ENCODE data around the gene RAB31.
"Not testable (repeated sequence)": the region's sequence is repeated elsewhere in the genome, so short reads cannot be mapped to it uniquely, and the experiment has no call there.

The RAB31 gene

GRCh38 chr18:9708057-9708433 is at the start of gene RAB31:
Gene RAB31 (plus strand): TSS chr18:9708301. CDS start chr18:9708406, 105 bp downstream.
- DNase-seq: peak in 52 of 56 donors; percentile 10 to 85 (median 58)

DNA sequence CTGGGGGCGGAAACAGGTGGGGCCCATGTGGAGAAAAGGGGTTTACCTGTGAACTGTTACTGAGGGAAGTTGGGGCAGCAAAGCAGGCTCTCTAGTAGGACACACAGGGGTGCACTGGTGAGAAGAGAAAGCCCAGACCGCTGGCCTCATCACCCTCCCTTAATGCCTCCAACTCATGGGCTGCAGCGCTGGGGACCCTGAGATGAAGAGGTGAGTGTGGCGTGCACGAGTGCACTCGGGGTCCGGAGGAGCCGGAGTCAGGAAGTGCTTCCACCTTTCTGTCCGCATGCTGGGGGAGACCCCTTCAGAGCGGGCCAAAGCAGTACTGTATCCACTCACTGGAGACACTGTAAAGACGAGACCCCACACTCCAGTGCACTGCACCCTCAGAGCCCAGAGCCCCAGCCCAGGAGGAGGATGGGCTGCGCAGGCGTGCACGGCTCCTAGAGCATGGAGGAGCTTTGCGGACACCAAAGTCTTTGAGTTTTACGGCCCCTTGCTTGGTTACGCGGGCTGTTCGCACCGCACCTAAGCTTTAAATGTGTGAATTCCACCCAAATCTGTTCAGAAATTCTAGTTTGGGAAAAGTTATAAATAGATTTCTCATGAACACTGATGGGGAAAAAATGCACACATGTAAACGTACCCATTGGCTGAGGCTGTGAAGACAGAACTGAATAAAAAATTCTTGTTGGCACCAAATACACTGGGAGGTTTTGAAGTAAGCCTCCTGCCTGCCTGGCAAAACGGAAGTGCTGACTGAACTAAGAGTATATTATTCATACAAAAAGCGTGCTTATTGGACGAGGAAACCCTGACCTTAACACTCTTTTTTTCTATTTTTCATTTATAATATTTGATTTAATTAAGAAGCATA is 48.4 kb upstream of the RAB31 start:
- no peak for DNase-seq

DNA sequence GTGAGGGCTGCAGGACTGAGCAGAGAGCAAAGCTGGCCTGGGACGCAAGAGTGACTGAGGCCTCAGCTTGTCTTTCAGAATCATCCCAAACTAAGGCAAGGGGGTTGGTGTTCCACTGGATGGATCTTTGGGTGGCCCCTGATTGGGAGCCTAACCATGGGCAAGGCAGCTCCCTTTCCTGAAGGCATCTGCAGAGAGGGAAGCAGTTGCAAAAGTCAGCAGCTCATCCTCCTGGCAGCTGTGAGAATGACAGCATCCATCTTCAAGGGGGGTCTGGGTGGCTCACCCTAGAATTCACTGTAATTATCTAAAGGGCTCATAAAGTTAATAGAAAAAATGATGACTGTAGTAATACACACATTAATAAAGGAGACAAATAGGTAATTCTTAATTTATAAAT is 46.5 kb upstream of the RAB31 start:
- no peak for DNase-seq

DNA sequence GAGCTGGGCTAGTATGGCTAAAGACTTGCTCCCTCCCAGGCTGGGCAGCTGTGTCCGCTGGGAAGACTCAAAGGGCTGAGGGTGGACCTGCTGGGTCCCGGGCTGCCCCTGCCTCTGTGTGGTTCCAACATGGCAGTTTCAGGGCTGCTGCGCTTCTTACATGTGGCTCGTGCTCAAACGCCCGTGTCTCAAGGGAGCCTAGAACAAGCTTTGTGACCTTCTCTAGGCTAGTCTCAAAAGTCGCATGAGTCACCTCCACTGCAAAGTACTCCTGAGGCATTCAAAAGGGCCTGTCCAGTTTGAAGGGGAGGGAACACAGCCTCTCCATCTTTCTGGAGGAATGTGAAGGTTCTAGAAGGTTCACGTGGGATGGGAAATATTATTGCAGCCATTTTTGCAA is 44.7 kb upstream of the RAB31 start:
- DNase-seq: no peak

DNA sequence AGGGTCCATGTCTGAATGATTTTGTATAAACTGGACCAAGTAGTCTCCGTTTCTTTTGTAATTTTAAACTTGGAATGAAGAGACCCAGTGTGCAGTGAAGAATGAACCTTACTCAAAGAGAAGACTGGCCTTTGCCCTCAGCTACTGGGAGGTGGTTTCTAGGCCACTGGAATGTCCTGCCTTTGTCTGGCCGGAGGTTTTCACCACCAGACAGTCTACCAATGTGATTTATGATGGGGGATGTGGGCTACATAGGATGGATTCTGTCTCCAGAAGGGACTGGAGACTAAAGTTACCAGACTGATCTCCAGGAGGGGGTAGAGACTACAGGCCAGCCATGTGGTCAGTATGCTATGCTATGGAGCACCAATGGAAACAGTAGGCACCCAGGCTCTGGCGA is 42.8 kb upstream of the RAB31 start:
- no peak for DNase-seq

GRCh38 chr18:9666548-9666947 is 41.6 kb upstream of the RAB31 start:
- no peak for DNase-seq

GRCh38 chr18:9669016-9669415 is 39.1 kb upstream of the RAB31 start:
- no peak for DNase-seq

DNA sequence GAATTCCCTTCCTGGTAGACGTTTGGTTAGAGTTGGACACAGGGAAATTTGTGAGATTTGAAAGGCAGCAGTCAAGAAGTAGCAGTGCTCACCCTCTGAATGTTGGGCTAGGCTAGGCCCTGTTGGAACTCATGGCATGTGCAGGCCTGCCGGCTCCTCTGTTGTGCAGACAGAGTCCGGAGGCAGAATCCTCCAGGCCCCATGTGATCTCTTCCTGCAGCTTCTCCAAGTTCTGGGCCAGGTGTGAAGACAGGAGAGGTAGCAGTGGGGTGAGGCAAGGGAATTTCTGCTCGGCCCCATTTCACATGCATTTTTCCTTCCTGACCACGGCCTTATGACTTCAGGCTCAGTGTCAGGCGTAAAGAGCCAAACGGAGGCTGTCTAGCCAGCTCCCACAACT is 36.9 kb upstream of the RAB31 start:
- DNase-seq: no peak

DNA sequence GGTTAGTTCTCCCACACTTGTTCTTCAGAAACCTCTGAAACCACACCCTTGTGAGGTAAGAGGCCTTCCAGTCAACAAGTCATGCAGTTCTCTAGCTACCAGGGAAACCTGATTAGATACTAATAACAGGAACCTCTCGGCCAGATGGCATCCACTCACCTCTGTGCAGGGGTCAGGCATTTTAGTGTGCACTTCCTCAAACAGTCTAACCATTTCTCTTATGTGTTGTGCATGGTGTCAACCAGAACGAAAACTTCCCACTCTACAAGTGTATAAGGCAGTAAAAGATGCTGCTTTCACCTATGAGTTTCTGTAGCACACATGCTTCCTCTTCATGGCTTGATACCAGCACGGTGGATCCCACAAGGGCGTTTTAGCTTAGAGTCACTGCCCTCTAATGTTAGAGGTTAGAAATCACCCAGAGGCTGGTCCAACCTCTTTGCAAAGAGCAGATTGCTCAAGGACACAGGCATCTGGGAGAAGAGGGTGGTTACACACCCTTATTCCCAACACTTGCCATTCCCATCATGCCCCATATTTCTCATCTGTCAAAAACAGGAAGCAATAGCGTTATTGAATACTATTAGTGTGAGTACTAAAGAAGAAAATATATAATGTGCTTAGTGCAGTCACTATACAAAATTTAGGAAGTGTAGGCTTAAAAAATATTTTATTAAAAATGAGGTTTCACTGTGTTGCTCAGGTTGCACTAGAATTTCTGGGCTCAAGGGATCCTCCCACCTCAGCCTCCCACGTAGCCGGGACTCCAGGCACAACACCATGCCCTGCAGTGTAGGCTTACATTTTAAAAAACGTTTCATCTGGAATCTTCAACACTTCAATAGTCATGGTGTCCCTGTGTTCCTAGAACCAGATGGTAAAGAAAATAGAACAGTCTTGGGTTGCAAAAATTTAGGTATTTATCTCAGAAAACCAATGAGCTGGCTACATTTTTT is 34.5 kb upstream of the RAB31 start:
- no peak for DNase-seq

DNA sequence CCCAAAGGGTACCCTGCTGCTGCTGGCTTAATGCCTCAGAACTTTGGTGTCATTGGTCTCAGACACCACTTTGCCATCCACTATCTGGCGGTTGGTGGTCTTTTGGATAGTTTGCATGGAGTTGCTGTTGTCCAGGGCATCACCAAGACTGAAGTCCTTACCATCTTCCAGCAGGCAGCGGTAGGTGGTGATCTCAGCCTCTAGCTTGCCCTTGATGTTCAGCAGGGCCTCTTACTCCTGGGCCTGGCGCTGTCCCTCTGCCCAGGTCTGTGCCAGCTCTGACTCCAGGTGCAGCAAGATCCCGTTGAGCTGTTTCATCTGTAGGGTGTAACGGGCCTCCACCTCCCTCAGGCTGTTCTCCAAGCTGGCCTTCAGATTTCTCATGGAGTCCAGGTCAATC is 29.9 kb upstream of the RAB31 start:
- not testable (repeated sequence) for DNase-seq

DNA sequence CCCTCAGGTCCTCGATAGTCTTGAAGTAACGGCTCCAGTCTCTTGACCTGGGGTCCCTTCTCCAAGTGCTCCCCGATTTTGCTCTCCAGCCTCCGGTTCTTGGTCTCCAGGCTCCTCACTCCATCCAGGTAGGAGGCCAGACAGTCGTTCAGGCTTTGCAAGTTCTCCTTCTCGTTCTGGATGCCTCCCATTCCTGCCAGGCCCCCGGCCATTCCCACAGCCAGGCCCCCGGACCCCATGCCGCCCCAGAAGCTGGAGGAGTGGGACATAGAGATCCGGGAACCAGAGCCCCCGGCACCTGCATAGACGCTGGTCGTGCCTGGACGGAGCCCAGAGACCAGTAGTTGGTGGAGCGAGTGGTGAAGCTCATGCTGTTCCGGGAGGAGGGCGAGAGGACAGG is 29.0 kb upstream of the RAB31 start:
- no peak for DNase-seq

GRCh38 chr18:9681217-9681616 is 26.9 kb upstream of the RAB31 start:
- no peak for DNase-seq

- no peak for DNase-seq
Observed at GRCh38 chr18:9682572-9682971, 25.5 kb upstream of the RAB31 start.

- DNase-seq: peak in 15 of 56 donors; percentile 6 to 41 (median 16)
Observed at GRCh38 chr18:9683418-9684396, 24.4 kb upstream of the RAB31 start.

GRCh38 chr18:9684881-9685614 is 23.1 kb upstream of the RAB31 start:
- peak in 1 of 56 donors; percentile 18 for DNase-seq

DNA sequence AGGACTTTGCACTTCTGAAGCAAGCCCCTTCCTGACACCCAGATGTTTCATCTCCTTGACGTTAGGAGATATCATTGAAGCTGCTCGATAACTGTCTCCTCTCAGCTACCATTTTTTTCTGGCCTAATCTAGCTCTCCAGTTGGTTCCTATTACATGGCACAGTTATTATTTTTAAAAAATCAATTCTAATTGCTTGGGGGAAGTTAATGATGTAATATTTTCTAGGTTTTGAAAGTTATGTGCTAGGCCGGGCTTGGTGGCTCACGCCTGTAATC is 22.5 kb upstream of the RAB31 start:
- DNase-seq: no peak

DNA sequence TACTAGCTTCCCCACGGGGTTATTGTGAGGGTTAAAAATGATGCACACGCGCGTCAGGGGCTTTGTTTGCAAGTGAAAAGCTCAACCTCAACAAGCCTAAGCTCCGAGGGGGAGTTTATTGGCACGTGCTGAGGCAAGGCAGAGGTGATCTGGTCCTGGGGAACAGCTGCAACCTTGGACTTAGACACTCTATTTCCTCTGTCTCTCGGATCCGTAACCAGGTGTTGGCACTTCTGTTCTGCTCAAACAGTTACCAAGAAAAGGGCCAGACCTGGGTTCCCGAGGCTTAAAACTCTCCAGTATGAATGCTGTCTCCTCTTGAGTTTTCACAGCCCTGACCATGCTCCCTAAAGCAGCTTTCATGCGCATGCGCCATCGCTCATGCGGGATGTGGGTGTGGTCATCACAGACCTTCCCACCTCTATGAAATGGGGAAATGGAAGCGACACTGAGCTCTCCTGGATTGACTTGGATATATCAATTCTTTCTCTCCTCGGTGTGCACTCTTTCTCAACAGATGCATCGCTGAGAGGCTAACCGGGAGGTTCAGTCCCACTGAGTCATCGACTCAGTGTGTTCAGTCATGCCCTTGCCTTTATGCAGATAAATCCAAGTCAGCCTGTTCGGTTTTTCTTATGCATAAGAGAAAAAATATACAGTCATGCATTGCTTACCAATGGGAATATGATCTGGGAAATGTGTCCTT is 19.9 kb upstream of the RAB31 start:
- DNase-seq: no peak

DNA sequence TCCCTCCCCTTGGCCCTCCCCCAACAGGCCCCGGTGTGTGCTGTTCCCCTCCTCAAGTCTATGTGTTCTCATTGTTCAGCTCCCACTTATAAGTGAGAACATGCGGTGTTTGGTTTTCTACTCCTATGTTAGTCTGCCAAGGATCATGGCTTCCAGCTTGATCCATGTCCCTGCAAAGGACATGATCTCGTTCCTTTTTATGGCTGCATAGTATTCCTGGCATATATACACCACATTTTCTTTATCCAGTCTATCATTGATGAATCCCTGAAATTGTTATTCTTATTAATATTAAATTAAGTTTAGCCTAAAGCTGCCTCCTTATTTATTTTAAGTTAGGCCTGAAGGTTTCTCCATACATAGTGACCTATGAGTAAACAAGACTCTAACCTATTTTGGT is 18.8 kb upstream of the RAB31 start:
- DNase-seq: no peak

DNA sequence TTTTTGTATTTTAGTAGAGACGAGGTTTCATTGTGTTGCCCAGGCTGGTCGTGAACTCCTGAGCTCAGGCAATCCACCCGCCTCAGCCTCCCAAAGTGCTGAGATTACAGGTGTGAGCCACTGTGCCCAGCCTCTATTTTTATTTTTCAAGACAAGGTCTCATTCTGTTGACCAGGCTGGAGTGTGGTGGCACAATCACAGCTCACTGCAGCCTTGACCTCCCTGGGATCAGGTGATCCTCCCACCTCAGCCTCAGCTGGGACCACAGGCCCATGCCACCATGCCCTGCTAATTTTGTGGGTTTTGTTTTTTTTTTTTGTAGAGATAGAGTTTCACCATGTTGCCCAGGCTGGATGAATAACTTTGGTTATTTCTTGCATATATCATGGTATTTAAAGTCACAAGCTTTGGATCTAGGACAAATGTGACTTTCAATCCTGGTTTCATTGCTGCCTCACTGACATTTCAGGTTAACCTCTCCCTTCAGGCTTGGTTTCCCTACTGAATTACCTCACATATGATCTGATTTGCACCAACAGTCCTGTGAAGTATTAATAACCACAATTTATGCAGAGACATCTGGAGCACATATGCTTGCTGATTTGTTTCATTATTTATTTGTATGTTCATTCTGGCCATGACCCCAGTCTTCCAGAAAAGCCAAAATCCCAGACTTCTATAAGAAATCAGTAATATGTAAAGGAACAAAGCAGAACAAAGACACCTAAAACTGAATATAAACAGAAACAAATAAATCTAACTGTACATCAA is 17.5 kb upstream of the RAB31 start:
- no peak for DNase-seq
